Heart left ventricle (tissue), 13 donors: ENCODE measurements around the gene USP32.

Experiments
- CTCF ChIP-seq, 12 donors: fragments of 200-600 bp; sonication (generic) in 4 of 12; IDR thresholded peaks; one replicate each; pipeline versions ENCODE4 v1.5.0 to v1.8.0; 2018 to 2022; ENCODE audit warnings: antibody characterized with exemption in 12 of 12, mild to moderate bottlenecking in 5 of 12
- POLR2A ChIP-seq, 2 donors: fragments of 450-650 bp; IDR thresholded peaks; one replicate each; pipeline ENCODE4 v1.6.1; 2017; ENCODE audit warnings: antibody characterized with exemption in 2 of 2, mild to moderate bottlenecking in 2 of 2, moderate library complexity in 2 of 2
- donor health status: ischemic (EF 13 %, LVEDD 7.1; RV severe dilation, severe dysfunction).
- donor health status: DM: no; HTN: yes; CAD: no.
- donor health status: DM: no; HTN: no; CAD: no.
- donor health status: ischemic (EF 25% LVEDD 6.9; RV normal size, moderate dysfunction).
- donor health status: ischemic (EF 25% LVEDD 5.7; RV mildly dilated, moderate dysfunction).
- donor health status: ischemic (EF 35%, LVEDD 5.7; RV mildly dilated, moderate dysfunction).
- donor health status: nonischemic (EF 11% LVEDD 7.7; RV severe dilation, severe dysfunction).
- donor health status: DM: yes; HTN: yes; CAD: no.
- donor health status: PGD.
- donor health status: ischemic (EF 29% LVEDD 5.4; RV normal size, mild dysfunction).
- donor health status: nonischemic (EF 23%, LVEDD 6.1; RV moderate dilation, normal function).

DNA sequence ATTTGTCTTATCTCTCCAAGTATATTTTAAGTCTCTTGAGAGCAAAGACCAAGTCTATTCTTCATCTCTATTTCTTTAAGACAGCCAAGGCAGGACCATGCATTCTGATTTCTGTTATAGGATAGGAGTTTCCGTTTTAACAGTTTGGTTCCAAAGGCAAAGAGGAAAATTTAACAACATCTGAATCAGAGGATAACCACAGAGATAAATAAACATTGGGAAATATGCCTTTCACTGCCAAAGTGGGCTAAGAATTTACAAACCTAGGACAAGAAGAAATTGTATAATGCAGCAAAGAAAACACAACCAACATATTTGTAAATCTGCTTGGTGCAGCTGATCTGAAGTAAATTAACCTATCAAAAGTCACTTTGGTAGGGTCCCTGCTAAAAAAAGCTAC, 37.7 kb downstream of the USP32 start:
- TF ChIP-seq CTCF (IDR thresholded peaks at IDR 0.05) (no peak), POLR2A (IDR thresholded peaks at IDR 0.05) (no peak)
